ENCODE measurements around the gene ANKRD6. TPM values are rescaled to one million over a fixed set of nuclear protein-coding genes. Genes with fewer than 3 reads are reported as not detected.
A peak's percentile ranks its signal among the peaks of the same experiment; 100 is the strongest.

The ANKRD6 gene
- total RNA-seq, 6 experiments from 2014 or later, result 5.3 to 14.8 (median 8.3) TPM

GRCh38 chr6:89596056-89596455 is 163.1 kb downstream of the ANKRD6 start:
- 86% methylated on average over 2 of the region's 2 CpGs for WGBS (ENCODE audit: insufficient coverage, low coverage, low lambda C conversion rate, missing lambda C conversion rate)
- Histone ChIP-seq H3K27me3 (no peaks in the 10 kb centered on the region), H3K4me1 (no peaks in the 10 kb centered on the region), H3K36me3 (no peaks in the 10 kb centered on the region), H3K27ac (no peak overlapping the region), H3K4me3 (no peak overlapping the region), H3K9me3 (no peaks in the 10 kb centered on the region)
- ATAC-seq (no peak), DNase-seq (no peak)
- TF ChIP-seq, protein P1, sequence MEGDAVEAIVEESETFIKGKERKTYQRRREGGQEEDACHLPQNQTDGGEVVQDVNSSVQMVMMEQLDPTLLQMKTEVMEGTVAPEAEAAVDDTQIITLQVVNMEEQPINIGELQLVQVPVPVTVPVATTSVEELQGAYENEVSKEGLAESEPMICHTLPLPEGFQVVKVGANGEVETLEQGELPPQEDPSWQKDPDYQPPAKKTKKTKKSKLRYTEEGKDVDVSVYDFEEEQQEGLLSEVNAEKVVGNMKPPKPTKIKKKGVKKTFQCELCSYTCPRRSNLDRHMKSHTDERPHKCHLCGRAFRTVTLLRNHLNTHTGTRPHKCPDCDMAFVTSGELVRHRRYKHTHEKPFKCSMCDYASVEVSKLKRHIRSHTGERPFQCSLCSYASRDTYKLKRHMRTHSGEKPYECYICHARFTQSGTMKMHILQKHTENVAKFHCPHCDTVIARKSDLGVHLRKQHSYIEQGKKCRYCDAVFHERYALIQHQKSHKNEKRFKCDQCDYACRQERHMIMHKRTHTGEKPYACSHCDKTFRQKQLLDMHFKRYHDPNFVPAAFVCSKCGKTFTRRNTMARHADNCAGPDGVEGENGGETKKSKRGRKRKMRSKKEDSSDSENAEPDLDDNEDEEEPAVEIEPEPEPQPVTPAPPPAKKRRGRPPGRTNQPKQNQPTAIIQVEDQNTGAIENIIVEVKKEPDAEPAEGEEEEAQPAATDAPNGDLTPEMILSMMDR (IDR thresholded peaks at IDR 0.05), result no peak
- no peak for TF ChIP-seq POLR2A (IDR thresholded peaks at IDR 0.05)
- intact Hi-C loops (cut with DNase I), result no loop called here

DNA sequence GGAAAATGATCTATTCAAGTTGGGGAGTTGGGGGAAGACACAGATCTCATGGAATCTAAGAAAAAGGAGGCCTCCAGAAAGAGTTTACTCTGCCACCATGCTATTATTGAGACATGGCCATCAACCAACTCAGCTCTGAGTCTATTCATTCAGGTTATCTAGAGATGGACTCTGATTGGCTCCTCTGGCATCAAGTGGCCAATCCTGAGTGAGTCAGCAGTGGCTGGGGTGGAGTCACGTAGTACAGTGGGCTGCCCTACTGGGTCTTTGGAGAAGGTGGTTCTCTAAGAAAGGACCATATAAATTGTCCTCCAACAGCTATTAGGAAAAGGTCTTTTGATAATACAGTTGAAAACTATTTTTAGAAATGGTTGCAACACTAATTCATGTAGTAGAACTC is 163.5 kb downstream of the ANKRD6 start:
- Histone ChIP-seq H3K9me3 (no peaks in the 10 kb centered on the region), H3K27me3 (no peaks in the 10 kb centered on the region), H3K4me1 (no peaks in the 10 kb centered on the region), H3K4me3 (no peak overlapping the region), H3K27ac (no peak overlapping the region), H3K36me3 (no peaks in the 10 kb centered on the region)
- intact Hi-C loops (cut with DNase I), result no loop called here
- no peak for DNase-seq
- WGBS (ENCODE audit: insufficient coverage, low coverage, low lambda C conversion rate, missing lambda C conversion rate), result no CpG with 5 or more reads among the region's 1 CpG
- TF ChIP-seq POLR2A (IDR thresholded peaks at IDR 0.05), result no peak
- TF ChIP-seq, protein P1 (IDR thresholded peaks at IDR 0.05), result no peak
- ATAC-seq, result no peak

- Histone ChIP-seq H3K36me3 (no peaks in the 10 kb centered on the region), H3K9me3 (no peaks in the 10 kb centered on the region), H3K4me3 (no peak overlapping the region), H3K27ac (no peak overlapping the region), H3K27me3 (no peaks in the 10 kb centered on the region), H3K4me1 (no peaks in the 10 kb centered on the region)
- intact Hi-C loops (cut with DNase I), result no loop called here
- no peak for ATAC-seq
- DNase-seq, result no peak
- TF ChIP-seq, protein P1 (IDR thresholded peaks at IDR 0.05), result no peak
- no peak for TF ChIP-seq POLR2A (IDR thresholded peaks at IDR 0.05)
- 0% methylated on average over 1 of the region's 2 CpGs for WGBS (ENCODE audit: insufficient coverage, low coverage, low lambda C conversion rate, missing lambda C conversion rate)
Observed at GRCh38 chr6:89597372-89597771, 164.4 kb downstream of the ANKRD6 start.

DNA sequence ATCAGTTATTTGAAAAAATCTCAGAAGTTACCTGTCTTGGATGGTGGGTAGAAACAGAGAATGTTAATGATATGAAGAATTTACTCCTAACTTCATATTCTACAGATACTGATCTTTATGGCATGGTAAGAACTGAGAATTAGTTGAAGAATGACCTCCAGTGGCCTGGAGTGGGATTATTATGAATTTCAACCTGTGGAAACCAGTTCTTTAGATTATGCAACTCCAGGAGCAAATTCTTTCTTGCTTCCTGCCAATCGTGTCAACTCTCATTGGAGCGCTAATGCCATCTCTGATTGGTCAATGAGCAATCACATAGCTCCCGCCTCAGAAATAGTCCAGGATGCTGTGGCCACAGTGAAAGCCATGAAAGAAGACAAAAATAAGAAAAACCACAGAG is 165.0 kb downstream of the ANKRD6 start:
- TF ChIP-seq POLR2A (IDR thresholded peaks at IDR 0.05), result no peak
- TF ChIP-seq, protein P1 (IDR thresholded peaks at IDR 0.05), result peak; percentile 36 to 72 (median 52)
- WGBS (ENCODE audit: insufficient coverage, low coverage, low lambda C conversion rate, missing lambda C conversion rate), result 14% methylated on average over 3 of the region's 3 CpGs
- Histone ChIP-seq H3K36me3 (no peaks in the 10 kb centered on the region), H3K27me3 (no peaks in the 10 kb centered on the region), H3K9me3 (no peaks in the 10 kb centered on the region), H3K4me3 (no peak overlapping the region), H3K27ac (no peak overlapping the region), H3K4me1 (no peaks in the 10 kb centered on the region)
- ATAC-seq, result peak; percentile 90 to 98 (median 97)
- no peak for DNase-seq
- intact Hi-C loops (cut with DNase I), result no loop called here

DNA sequence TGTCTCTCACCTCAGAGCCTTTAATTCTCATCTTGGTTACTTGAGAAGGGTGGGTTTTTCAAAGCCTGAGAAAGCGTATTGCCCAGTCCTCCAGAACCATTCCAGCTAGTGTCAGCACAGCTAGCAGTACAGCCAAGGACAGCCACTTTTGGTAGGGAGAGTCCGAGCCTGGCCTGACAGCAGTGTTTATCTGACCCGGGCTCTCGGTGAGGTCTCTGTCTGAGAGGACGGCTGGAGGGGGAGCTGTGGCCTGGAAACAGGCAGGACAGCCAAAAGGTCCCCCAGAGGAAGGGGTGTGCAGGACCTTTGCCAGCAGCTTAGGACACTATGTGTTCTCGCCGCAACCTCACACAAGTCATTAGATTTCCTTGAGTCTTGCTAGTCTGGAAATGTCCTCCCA is 166.8 kb downstream of the ANKRD6 start:
- no peak overlapping the region for H3K27ac ChIP-seq
- WGBS (ENCODE audit: insufficient coverage, low coverage, low lambda C conversion rate, missing lambda C conversion rate), result 67% methylated on average over 3 of the region's 7 CpGs
- ATAC-seq (peak in 2 of 4 donors; percentile 7 to 52), DNase-seq (no peak)
- no peak for TF ChIP-seq POLR2A (IDR thresholded peaks at IDR 0.05)
- TF ChIP-seq, protein P1 (IDR thresholded peaks at IDR 0.05), result no peak
- H3K27me3 ChIP-seq, result no peaks in the 10 kb centered on the region
- no peaks in the 10 kb centered on the region for H3K36me3 ChIP-seq
- no peaks in the 10 kb centered on the region for H3K9me3 ChIP-seq
- no peaks in the 10 kb centered on the region for H3K4me1 ChIP-seq
- H3K4me3 ChIP-seq, result no peak overlapping the region
- intact Hi-C loops (cut with DNase I), result no loop called here

All from right lobe of liver (tissue), 6 donors.